Measurements from ENCODE around the gene CIP2A.

- TF ChIP-seq CTCF (conservative IDR thresholded peaks at IDR 0.05) (peak; percentile 63), ZFX (IDR thresholded peaks at IDR 0.05) (no peak)
Observed at GRCh38 chr3:108552267-108553159, 36.7 kb downstream of the CIP2A start.

Measured in C4-2B (cell line).